ENCODE data around the gene PDK2.

GRCh38 chr17:50072130-50072529, 23.0 kb upstream of the PDK2 start:
- TF ChIP-seq RCOR1 (IDR thresholded peaks at IDR 0.05; ENCODE audit: insufficient replicate concordance, low read length) (no peak), CTCF (conservative IDR thresholded peaks at IDR 0.05; ENCODE audit: low read depth, low read length) (0 out of 2 replicates have a peak, but pooled peaks have one; percentile 3), POLR2A (IDR thresholded peaks at IDR 0.05; ENCODE audit: low read depth, low read length) (no peak), USF2 (IDR thresholded peaks at IDR 0.05; ENCODE audit: low read depth, low read length) (no peak), MAZ (IDR thresholded peaks at IDR 0.05; ENCODE audit: borderline replicate concordance, low read depth, low read length) (no peak), CHD1 (IDR thresholded peaks at IDR 0.05; ENCODE audit: low read depth, low read length) (no peak), MAFK (IDR thresholded peaks at IDR 0.05; ENCODE audit: low read depth, low read length) (no peak), FOS (IDR thresholded peaks at IDR 0.05; ENCODE audit: low read depth, low read length) (no peak), SMC3 (IDR thresholded peaks at IDR 0.05; ENCODE audit: low read depth, low read length) (no peak)
